B cell (primary cell): Measurements from ENCODE around the gene OSM. TPM values are rescaled to one million over a fixed set of nuclear protein-coding genes. Genes with fewer than 3 reads are reported as not detected.

Source experiments
- ATAC-seq: fragments of 200-7000 bp; cut with Tn5 transposase; one replicate; pipeline ENCODE4 v1.10.0; 2021; ENCODE audit warnings: low read depth, mild to moderate bottlenecking, moderate number of reproducible peaks, moderate library complexity
- CTCF ChIA-PET: fragments of 350-600 bp; sonication (Branson Sonifier 250); formaldehyde crosslinking; loops from one replicate; lab custom pipeline; 2021; ENCODE audit warnings: antibody characterized with exemption, inconsistent platforms; lab: Charles Lee
- POLR2A ChIA-PET: fragments of 350-600 bp; sonication (Branson Sonifier 250); formaldehyde crosslinking; loops from one replicate; lab custom pipeline; 2021; ENCODE audit warnings: antibody characterized with exemption; lab: Charles Lee
- DNase-seq: peaks from one replicate; pipeline ENCODE4 v3.0.0; 2013
- H2AFZ ChIP-seq: 2 replicates; pipeline ENCODE4 v1.6.1; 2012; ENCODE audit warnings: mild to moderate bottlenecking, low read depth, low read length; ENCODE audit not compliant: insufficient read depth, poor library complexity, severe bottlenecking
- H3K27ac ChIP-seq, 2 donors: 1 replicate in 1 of 2; 2 replicates in 1 of 2; pipeline ENCODE4 v1.5.1; 2012 to 2013; ENCODE audit warnings: low read length in 2 of 2, mild to moderate bottlenecking in 2 of 2, moderate library complexity in 1 of 2
- H3K27me3 ChIP-seq, 4 experiments: fragments of 200-600 bp in 1 of 4; sonication (generic) in 1 of 4; replicated peaks in 1 of 4; 1 replicate in 2 of 4; 2 replicates in 2 of 4; pipeline versions ENCODE4 v1.6.1 to v1.7.0; 2013 to 2016; ENCODE audit warnings: low read length in 3 of 4, mild to moderate bottlenecking in 2 of 4, mixed read lengths in 1 of 4, moderate library complexity in 1 of 4; ENCODE audit not compliant: insufficient read depth in 4 of 4, control insufficient read depth in 3 of 4; ENCODE audit errors: control extremely low read depth in 1 of 4
- H3K36me3 ChIP-seq, 2 experiments: replicated peaks in 1 of 2; 1 replicate in 1 of 2; 2 replicates in 1 of 2; pipeline versions ENCODE4 v1.6.1 to v1.7.1; 2013; ENCODE audit warnings: low read length in 1 of 2; ENCODE audit not compliant: insufficient read depth in 2 of 2, control insufficient read depth in 1 of 2; ENCODE audit errors: control extremely low read depth in 1 of 2, extremely low read depth in 1 of 2
- H3K4me1 ChIP-seq, 2 donors: fragments of 200-600 bp in 1 of 2; sonication (generic) in 1 of 2; 1 replicate in 1 of 2; 2 replicates in 1 of 2; pipeline versions ENCODE4 v1.5.1 to v1.6.1; 2013 to 2017; ENCODE audit warnings: low read length in 2 of 2; ENCODE audit not compliant: control insufficient read depth in 2 of 2, insufficient read depth in 2 of 2
- H3K4me2 ChIP-seq: replicated peaks from 2 replicates; pipeline ENCODE3; 2012; ENCODE audit warnings: mild to moderate bottlenecking, low read depth, low read length; ENCODE audit not compliant: poor library complexity, severe bottlenecking
- H3K4me3 ChIP-seq, 5 experiments: fragments of 200-600 bp in 1 of 5; sonication (generic) in 1 of 5; 1 replicate in 3 of 5; 2 replicates in 2 of 5; pipeline versions ENCODE4 v1.5.1 to v1.7.0; 2011 to 2016; ENCODE audit warnings: low read length in 4 of 5, mild to moderate bottlenecking in 4 of 5, low read depth in 2 of 5, control low read depth in 1 of 5, moderate library complexity in 1 of 5; ENCODE audit not compliant: insufficient read depth in 1 of 5; ENCODE audit errors: control extremely low read depth in 1 of 5, extremely low read depth in 1 of 5
- H3K79me2 ChIP-seq: fragments of 200-600 bp; sonication (generic); one replicate; pipeline ENCODE4 v1.6.0; 2016; ENCODE audit warnings: low read length; ENCODE audit not compliant: control insufficient read depth, insufficient read depth
- H3K9ac ChIP-seq: fragments of 200-600 bp; sonication (generic); 2 replicates; pipeline ENCODE4 v1.6.1; 2017; ENCODE audit warnings: mild to moderate bottlenecking, low read length, moderate library complexity
- H3K9me3 ChIP-seq, 3 donors: one replicate each; pipeline versions ENCODE4 v1.6.1 to v1.7.1; 2013; ENCODE audit warnings: low read length in 2 of 3; ENCODE audit not compliant: control insufficient read depth in 2 of 3, insufficient read depth in 1 of 3; ENCODE audit errors: control extremely low read depth in 1 of 3
- H4K20me1 ChIP-seq: 2 replicates; pipeline ENCODE4 v1.6.0; 2012; ENCODE audit warnings: mild to moderate bottlenecking, low read length; ENCODE audit not compliant: insufficient read depth, control insufficient read depth, poor library complexity, severe bottlenecking
- H3K27ac Mint-ChIP-seq: one replicate; pipeline ENCODE4 v1.8.0; 2021; ENCODE audit warnings: mixed read lengths
- H3K27me3 Mint-ChIP-seq: one replicate; pipeline ENCODE4 v1.8.0; 2021; ENCODE audit warnings: mixed read lengths
- H3K4me1 Mint-ChIP-seq: one replicate; pipeline ENCODE4 v1.8.0; 2021; ENCODE audit warnings: mixed read lengths
- H3K4me3 Mint-ChIP-seq: one replicate; pipeline ENCODE4 v1.8.0; 2021; ENCODE audit warnings: mixed read lengths
- H3K9me3 Mint-ChIP-seq: one replicate; pipeline ENCODE4 v1.8.0; 2022; ENCODE audit warnings: mixed read lengths; ENCODE audit not compliant: insufficient read depth
- EZH2 ChIP-seq: IDR thresholded peaks from 2 replicates; pipeline ENCODE4 v1.6.1; 2012; ENCODE audit warnings: borderline replicate concordance, low read depth, mild to moderate bottlenecking, moderate library complexity, low read length; ENCODE audit not compliant: insufficient read depth, poor library complexity, severe bottlenecking
- WGBS: methylation state at CpG from one replicate; pipeline ENCODE4 v1.1.5; 2013; ENCODE audit warnings: missing lambda C conversion rate; ENCODE audit not compliant: insufficient coverage; 5-methylcytosine and 5-hydroxymethylcytosine counted together
- intact Hi-C: fragments of 100-400 bp; cut with micrococcal nuclease; formaldehyde crosslinking; loops from one replicate; pipeline ENCODE4 v1.10.0; 2022
- polyA plus RNA-seq: library from polyadenylated mRNA; depleted of rRNA; stranded (reverse); fragments of >200 nt; gene quantifications from 2 replicates; pipeline ENCODE4 v1.2.3, GENCODE V29; 2012
- total RNA-seq, 2 donors: library from RNA; stranded (reverse); fragments of 120-200 nt in 1 of 2; gene quantifications; 1 replicate in 1 of 2; 2 replicates in 1 of 2; pipeline versions ENCODE4 v1.2.3 to v1.2.4, GENCODE V29; 2013 to 2022
- TF ChIP-seq, protein P1 (sequence below): fragments of 200-600 bp; IDR thresholded peaks from one replicate; pipeline ENCODE4 v1.8.0; 2022; ENCODE audit warnings: antibody characterized with exemption, mild to moderate bottlenecking

Gene OSM
- total and polyA plus RNA-seq, 2 donors (not counting 1 experiment from before 2014, with no cell fraction given): 1.8 to 12.5 TPM

DNA sequence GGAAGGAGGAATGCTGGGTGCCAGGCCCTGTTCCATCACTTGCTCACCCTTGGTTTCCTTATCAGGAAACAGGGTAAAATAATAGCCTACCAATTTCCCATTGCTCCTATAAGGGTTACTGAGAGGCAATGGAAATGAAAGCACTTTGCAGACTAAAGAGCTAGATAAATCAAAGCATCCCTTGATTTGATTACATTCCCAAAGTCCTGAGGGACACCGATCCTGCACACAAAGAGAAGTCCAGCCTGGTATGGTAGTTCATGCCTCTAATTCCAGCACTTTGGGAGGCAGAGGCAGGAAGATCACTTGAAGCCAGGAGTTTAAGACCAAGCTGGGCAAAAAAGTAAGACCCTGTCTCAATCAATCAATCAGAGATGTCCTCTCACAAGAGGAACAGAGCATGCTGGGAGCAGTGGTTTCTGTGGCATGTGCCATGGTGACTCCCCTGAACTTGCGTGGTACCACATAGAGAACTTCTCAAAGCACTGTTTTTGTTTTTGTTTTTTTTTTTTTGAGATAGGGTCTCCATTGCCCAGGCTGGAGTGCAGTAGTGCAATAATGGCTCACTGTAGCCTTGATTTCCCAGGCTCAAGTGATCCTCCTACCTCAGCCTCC, 49.4 kb upstream of the OSM start:
- ATAC-seq: no peak
- Histone ChIP-seq H3K27me3 (no peaks in the 10 kb centered on the region), H3K9ac (no peak overlapping the region), H3K27ac (peak overlapping the region in 1 of 2 donors; percentile 63), H3K79me2 (peaks cover 96% of the 10 kb centered on the region), H3K36me3 (peaks cover 0 to 28% of the 10 kb centered on the region in 2 experiments), H3K4me3 (no peak overlapping the region), H3K4me2 (peak overlapping the region; percentile 11), H3K9me3 (no peaks in the 10 kb centered on the region), H3K4me1 (peaks cover 56 to 68% of the 10 kb centered on the region in 2 donors), H4K20me1 (peaks cover 27% of the 10 kb centered on the region), H2AFZ (no peak overlapping the region)
- no CpG with 5 or more reads among the region's 2 CpGs for WGBS
- Mint-ChIP-seq H3K9me3 (no peaks in the 10 kb centered on the region), H3K27me3 (no peaks in the 10 kb centered on the region), H3K27ac (peak overlapping the region; percentile 71), H3K4me1 (peaks cover 86% of the 10 kb centered on the region), H3K4me3 (no peak overlapping the region)
- no peak for DNase-seq
- TF ChIP-seq, protein P1, sequence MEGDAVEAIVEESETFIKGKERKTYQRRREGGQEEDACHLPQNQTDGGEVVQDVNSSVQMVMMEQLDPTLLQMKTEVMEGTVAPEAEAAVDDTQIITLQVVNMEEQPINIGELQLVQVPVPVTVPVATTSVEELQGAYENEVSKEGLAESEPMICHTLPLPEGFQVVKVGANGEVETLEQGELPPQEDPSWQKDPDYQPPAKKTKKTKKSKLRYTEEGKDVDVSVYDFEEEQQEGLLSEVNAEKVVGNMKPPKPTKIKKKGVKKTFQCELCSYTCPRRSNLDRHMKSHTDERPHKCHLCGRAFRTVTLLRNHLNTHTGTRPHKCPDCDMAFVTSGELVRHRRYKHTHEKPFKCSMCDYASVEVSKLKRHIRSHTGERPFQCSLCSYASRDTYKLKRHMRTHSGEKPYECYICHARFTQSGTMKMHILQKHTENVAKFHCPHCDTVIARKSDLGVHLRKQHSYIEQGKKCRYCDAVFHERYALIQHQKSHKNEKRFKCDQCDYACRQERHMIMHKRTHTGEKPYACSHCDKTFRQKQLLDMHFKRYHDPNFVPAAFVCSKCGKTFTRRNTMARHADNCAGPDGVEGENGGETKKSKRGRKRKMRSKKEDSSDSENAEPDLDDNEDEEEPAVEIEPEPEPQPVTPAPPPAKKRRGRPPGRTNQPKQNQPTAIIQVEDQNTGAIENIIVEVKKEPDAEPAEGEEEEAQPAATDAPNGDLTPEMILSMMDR: no peak
- TF ChIP-seq EZH2: no peak
- POLR2A ChIA-PET: interaction anchor here (0.7 kb wide), 1 partner anchor 118 kb away, joined by 4 read pairs; no protein-coding TSS in a partner anchor
- intact Hi-C loops: no loop called here
- CTCF ChIA-PET: interaction anchor here (0.8 to 19.2 kb wide), 5 partner anchors 10 to 74 kb away, joined by 3 to 229 read pairs (median 3); partner anchors contain the start of genes CASTOR1 and RNF215

DNA sequence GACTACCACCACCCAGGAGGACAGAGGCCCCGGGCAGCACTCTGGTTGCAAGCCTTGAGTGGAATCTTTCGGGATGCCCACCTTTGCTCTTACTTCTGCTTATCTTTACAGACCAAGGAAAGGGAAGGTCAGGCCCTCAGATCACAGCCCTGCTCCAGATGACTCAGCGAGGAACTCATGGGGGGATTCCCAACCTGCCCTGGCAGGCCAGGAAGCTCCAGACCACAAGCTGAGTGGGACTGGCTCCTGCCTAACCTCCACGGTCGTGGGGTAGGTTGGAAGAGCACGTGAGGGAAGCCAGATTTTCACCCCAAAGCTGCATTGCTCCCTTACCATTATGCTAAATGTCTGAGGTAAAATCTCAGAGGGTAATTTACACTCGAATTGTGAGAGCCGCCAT, 48.3 kb upstream of the OSM start:
- TF ChIP-seq, protein P1: no peak
- TF ChIP-seq EZH2: no peak
- H3K36me3 ChIP-seq: peaks cover 0 to 18% of the 10 kb centered on the region in 2 experiments
- no peaks in the 10 kb centered on the region for H3K9me3 ChIP-seq
- peak overlapping the region; percentile 11 for H3K4me2 ChIP-seq
- H3K27me3 ChIP-seq: no peaks in the 10 kb centered on the region
- intact Hi-C loops: no loop called here
- peaks cover 17% of the 10 kb centered on the region for H4K20me1 ChIP-seq
- WGBS: 45% methylated on average over 3 of the region's 8 CpGs
- Mint-ChIP-seq H3K9me3 (no peaks in the 10 kb centered on the region), H3K4me1 (peaks cover 91% of the 10 kb centered on the region), H3K4me3 (no peak overlapping the region), H3K27ac (peak overlapping the region; percentile 71), H3K27me3 (no peaks in the 10 kb centered on the region)
- H3K4me1 ChIP-seq: peaks cover 67 to 77% of the 10 kb centered on the region in 2 donors
- POLR2A ChIA-PET: interaction anchor here (1.1 to 1.4 kb wide), 2 partner anchors 9 to 26 kb away, joined by 4 to 5 read pairs; partner anchors contain the start of gene CASTOR1
- peaks cover 96% of the 10 kb centered on the region for H3K79me2 ChIP-seq
- no peak overlapping the region for H3K4me3 ChIP-seq
- ATAC-seq (no peak), DNase-seq (peak; percentile 33)
- H3K27ac ChIP-seq: peak overlapping the region in 1 of 2 donors; percentile 63
- no peak overlapping the region for H3K9ac ChIP-seq
- no peak overlapping the region for H2AFZ ChIP-seq
- CTCF ChIA-PET: interaction anchor here (0.8 to 19.2 kb wide), 3 partner anchors 10 to 75 kb away, joined by 3 to 229 read pairs (median 6); partner anchors contain the start of gene CASTOR1
